NCI-H2081 (cell line): ENCODE results near the gene C1orf159.
"Not testable (repeated sequence)": the region's sequence is repeated elsewhere in the genome, so short reads cannot be mapped to it uniquely, and the experiment has no call there.

Experiments
- DNase-seq, 2 experiments: peaks; one replicate each; lab custom pipeline; 2025; lab: John Stamatoyannopoulos, UW

The C1orf159 gene

DNA sequence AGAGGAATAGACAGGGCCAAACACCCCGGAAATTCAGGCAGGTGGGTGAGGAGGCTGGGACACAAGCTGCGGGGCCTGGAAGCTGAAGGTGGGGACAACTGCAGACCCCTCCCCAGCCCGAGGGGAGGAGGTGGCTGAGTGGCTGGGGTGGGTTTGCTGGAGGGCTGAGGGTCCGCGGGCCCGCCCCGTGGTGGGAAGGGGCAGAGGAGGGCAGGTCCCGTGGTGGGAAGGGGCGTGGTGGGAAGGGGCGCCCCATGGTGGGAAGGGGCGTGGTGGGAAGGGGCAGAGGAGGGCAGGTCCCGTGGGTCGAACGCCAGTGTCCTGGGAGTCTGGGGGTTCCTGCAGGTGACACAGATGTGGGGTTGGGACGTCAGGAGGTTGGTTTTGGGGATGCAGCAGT lies 33.5 kb upstream of the C1orf159 start:
- no peak for DNase-seq

- DNase-seq, result no peak
These were observed 32.7 kb upstream of the C1orf159 start for GRCh38 chr1:1148569-1148968.

- DNase-seq, result no peak
These were observed 32.2 kb upstream of the C1orf159 start for GRCh38 chr1:1148061-1148460.

DNA sequence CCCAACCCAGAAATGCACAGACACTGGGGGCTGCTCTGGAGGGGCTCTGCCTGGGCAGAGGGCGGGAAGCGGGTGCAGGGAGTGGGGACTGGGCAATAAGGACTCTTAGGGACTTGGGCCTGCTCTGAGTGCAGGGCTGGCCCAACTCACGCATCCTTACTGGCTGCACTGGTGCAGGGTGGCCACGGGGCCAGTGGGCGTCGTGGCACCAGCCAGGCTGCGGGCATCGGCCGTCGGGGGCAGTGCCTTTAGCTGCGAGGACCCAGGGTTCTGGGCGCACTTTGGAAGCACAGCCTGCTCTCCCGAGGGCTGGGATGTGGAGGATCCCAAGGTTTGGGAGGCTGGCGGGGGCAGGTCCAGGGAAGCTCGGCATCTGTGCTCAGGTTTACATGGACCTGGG lies 30.7 kb upstream of the C1orf159 start:
- no peak for DNase-seq

GRCh38 chr1:1146026-1146425 lies 30.1 kb upstream of the C1orf159 start:
- DNase-seq, result no peak

- no peak for DNase-seq
These were observed 29.6 kb upstream of the C1orf159 start for GRCh38 chr1:1145547-1145914.

- no peak for DNase-seq
These were observed 29.1 kb upstream of the C1orf159 start for GRCh38 chr1:1144843-1145546.

DNA sequence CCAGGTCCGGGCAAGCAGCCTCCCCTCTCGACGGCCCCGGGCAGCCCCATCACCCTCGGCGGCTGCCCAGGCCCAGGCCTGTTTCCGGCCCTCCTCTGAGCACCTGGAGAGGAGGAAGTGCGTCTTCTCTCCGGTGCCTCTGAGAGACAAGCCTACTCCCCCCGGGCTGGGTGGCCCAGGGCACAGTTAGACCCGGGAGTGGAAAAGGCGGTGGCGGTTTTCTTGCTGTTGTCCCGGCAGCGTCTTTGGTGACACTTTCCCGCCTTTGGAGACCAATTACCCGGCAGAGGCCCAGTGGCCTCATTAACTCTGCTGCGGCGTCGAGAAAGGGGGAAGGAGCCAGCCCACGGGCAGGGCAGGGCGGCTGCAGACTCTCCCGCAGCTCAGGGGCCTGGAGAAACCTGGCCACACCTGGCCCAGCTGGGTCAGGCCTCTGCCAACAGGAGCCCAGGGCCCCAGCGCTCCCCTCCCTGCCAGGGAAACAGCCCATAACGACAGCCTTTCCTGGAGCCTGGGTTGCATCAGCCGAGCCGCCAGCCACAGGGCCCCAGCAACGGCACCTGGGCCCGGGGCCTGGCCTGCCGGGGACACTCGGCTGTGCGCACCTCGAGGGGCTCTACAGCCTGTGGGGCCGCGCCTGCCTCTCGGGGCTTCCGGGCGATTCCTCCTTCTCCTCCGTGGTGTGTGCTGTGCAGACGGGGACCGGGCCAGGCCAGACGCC lies 28.4 kb upstream of the C1orf159 start:
- DNase-seq, result peak; percentile 57 to 84

- DNase-seq, result no peak
These were observed 27.7 kb upstream of the C1orf159 start for GRCh38 chr1:1143636-1144035.

GRCh38 chr1:1142844-1143243 lies 27.0 kb upstream of the C1orf159 start:
- DNase-seq, result no peak

GRCh38 chr1:1142352-1142751 lies 26.5 kb upstream of the C1orf159 start:
- not testable (repeated sequence) for DNase-seq

DNA sequence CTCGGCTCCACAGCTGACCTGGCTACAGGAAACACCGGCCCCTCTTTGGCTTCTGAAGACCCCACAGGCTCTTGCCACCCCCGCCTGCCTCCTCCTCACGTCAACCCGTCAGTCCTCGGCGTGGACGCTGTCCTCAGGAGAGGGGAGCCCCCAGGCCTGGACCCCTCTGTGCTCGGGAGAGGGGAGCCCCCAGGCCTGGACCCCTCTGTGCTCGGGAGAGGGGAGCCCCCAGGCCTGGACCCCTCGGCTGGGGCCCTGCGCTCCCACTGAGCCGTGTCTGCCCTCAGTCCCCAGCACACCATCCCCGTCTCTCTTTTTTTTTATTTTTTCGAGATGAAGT lies 26.0 kb upstream of the C1orf159 start:
- no peak for DNase-seq

GRCh38 chr1:1141244-1141910 lies 25.5 kb upstream of the C1orf159 start:
- DNase-seq, result no peak

DNA sequence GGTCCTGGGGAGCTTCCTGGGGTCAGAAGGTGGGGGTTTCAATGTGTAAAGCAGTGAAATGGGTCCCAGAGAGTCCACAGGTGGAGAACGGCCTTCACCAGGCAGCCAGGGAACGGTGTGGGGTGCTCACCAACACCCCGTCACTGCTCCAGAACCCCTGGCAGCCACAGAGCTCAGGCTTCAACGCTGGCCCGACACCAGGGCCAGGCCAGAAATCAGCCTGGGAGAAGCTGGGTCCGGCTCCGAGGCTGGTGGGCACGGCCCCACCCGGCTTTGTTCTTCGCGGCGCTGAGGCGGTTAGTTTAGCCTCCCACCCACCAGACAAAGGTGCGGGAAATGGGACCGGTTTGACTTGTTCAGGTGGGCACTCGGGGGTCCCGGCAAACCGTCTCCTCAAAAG lies 24.8 kb upstream of the C1orf159 start:
- DNase-seq, result no peak

- peak; percentile 41 to 68 for DNase-seq
These were observed 21.6 kb upstream of the C1orf159 start for GRCh38 chr1:1137256-1138045.

- DNase-seq, result peak; percentile 84 to 92
These were observed 20.8 kb upstream of the C1orf159 start for GRCh38 chr1:1136547-1137230.

DNA sequence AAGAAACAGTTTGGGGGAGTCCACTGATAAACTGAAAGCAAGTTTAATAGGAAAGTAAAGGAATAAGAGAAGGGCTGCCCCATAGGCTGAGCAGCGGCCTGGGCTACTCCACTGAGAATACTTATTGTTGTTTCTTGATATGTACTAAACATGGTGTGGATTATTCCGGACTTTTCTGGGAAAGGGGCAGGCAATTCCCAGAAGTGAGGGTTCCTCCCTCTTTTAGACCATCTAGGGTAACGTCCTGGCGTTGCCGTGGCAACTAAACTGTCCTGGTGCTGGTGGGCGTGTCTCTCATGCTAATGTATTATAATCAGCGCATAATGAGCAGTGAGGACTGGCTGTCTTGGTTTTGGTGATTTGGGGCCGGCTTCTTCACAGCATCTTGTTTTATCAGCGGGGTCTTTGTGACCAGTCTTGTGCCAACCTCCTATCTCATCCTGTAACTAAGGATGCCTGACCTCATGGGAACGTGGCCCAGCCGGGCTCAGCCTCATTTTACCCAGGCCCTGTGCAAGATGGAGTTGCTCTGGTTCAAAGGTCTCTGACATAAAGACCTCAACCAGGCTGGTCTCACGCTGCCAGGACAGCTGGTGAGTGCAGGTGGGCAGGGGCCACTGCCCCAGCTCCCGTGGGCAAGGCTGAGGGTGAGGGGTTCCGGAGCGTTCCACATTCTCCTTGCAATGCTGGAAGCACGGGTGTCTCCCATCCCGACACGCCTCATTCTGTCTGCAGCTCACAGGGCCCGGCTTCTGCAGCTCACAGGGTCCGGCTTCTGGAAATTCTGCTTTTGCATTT lies 19.6 kb upstream of the C1orf159 start:
- peak in 1 of 2 experiments; percentile 20 for DNase-seq

- no peak for DNase-seq
These were observed 18.5 kb upstream of the C1orf159 start for GRCh38 chr1:1134300-1134970.

DNA sequence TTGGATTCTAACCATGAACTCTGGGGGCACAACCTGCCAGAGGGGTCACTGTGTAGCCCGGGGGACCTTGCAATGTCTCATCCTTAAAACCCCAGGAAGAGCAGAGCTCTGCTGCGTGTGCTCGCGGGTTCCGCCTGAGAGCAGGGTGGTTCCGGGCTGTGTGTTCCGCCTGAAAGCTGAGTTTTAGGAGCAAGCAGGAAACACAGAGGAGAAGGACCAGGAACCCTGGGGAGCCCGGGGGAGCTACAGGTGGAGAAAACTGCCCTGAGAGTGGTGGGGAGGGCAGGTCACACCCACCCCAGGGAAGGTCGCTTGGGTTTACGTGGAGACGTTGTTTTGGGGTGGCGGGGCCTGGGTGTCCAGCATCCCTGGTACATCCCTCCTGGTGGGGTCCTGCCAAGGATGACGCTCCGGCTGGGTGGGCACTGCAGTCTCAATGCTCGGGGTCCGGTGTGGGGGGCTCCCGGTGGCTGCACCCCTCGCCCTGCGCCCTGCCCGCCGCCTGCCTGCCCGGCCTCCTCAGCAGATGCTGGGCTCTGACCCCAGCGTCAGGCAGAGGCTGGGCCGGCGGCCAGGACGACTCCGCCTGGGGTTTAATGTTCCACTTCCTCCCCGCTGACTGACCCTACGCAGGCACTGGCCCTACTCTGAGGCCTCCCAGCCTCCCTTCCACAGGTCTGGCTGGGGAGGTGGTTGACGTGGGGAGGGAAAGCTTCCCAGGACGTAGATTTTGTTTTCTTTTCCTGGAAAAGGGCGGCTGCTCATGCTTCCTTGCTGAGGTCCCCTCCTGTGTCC lies 17.3 kb upstream of the C1orf159 start:
- no peak for DNase-seq
